ENCODE results near the gene DENND4C.
A peak's percentile ranks its signal among the peaks of the same experiment; 100 is the strongest.
"Not testable (repeated sequence)": the region's sequence is repeated elsewhere in the genome, so short reads cannot be mapped to it uniquely, and the experiment has no call there.

Gene DENND4C

DNA sequence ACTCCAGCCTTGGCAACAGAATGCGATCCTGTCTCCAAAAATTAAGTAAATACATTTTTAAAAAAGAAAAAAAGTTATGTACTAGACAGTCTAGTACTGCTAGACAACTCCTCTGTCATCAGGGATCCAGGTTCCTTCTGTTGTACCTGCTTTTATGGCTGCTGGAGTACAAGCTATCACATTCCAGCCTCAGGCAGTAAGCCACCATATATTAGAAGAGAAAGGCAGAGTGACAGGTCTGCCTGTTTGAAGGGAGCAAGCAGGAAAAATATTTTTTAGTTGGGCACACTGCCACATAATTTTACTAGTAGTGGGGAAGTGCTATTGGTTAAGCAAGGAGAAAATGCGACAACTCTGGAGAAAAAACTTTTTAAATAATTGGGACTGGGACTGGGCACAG is 138.6 kb downstream of the DENND4C start:
- DNase-seq (ENCODE audit: low read depth in 2 of 3, low spot score in 1 of 3), result no peak

DNA sequence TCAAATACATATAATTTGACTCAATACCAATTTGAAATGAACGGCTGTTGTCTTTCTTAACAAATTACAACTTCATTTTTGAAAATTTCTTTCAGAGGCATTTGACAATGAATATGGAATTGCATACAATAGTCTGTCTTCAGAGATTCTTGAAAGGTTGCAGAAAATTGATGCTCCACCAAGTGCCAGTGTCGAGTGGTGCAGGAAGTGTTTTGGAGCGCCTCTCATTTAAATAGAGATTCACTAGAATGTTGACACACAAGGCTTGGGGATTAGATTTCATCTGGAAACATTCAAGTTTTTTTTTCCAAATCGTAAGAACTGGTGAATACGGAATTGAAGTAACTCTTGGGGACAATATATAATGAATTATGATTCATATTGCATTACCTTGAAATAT is 141.4 kb downstream of the DENND4C start:
- DNase-seq (ENCODE audit: low read depth in 2 of 3, low spot score in 1 of 3), result no peak

DNA sequence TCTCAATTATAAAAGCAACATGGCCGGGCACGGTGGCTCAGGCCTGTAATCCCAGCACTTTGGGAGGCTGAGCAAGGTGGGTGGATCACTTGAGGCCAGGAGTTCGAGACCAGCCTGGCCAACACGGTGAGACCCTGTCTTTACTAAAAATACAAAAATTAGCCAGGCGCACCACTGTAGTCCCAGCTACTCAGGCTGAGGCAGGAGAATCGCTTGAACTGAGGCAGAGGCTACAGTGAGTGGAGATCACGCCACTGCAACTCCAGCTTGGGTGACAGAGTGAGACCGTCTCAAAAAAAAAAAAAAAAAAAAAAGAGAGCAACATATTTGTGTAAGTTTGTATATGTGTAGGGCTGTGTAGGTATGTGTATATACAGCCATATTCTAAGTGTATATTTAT is 142.1 kb downstream of the DENND4C start:
- no peak for DNase-seq (ENCODE audit: low read depth in 2 of 3, low spot score in 1 of 3)

DNA sequence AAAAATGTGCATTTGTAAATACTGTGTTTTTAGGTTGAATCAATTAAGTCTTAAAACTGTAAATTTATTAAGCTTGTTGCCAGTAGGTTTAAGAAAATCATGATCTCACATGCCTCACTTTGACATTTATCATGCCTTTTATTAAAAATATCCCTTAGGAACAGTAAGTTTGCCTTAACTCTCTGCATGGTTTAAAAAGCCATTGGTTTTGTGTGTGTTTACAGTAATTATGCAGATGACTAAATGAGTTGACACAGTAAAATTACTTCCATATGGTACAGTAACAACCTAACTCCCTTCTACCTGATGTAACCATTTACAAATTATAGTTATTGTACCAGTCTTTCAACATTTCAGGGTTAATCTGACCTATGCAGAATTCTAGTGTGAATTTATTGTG is 143.0 kb downstream of the DENND4C start:
- DNase-seq (ENCODE audit: low read depth in 2 of 3, low spot score in 1 of 3), result no peak

DNA sequence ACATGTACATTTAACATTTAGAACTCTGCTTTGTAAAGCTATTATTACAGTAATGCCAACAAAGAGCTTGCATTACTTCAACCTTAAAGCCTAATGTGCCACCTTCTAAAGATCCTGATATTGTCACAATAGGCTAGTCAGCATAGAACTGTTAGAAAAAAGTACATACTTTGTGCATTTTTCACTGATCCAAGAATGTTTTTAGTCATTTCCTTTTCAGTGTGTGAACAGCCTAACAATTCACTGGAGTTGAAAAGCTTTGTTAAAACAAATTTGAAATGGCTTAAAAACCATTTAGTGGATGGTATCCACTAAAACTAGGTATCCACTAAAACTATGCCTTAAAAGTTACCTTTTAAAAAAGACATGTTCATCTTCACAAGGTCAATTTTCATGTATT is 145.0 kb downstream of the DENND4C start:
- no peak for DNase-seq (ENCODE audit: low read depth in 2 of 3, low spot score in 1 of 3)

DNA sequence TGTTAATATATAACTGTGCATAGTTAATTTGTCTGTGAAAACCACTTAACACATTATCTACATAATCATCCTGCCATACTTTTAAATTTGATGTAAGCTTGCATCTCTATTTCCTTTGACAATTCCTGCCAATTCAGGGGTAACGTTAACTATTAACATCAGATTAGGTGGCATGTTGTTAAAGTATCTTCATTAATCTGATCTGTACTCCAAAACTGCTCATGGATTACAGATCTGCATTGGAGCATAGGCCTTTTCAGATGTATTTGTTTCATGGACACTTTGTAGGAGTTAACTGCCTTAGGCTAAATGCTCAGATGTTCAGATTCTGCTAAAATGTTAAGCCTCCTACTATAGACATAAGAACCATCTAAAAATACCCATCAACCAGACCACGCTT is 146.4 kb downstream of the DENND4C start:
- no peak for DNase-seq (ENCODE audit: low read depth in 2 of 3, low spot score in 1 of 3)

DNA sequence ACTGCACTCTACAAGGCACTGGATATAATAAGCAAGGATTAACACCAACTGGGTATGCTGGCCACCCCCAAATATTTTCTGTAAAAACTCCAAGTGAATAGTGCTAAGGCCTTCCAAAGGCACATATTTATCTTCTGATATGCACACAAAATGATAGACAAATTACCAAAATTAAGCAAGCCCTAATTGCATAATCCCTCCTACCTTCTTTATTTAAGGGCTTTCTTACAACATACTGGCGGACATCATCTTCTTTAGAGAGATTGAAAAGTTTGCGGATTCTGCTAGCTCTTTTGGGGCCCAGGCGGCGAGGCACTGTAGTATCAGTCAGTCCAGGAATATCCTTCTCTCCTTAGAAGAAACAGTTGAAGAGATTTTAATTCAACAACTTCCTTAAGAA is 147.7 kb downstream of the DENND4C start:
- no peak for DNase-seq (ENCODE audit: low read depth in 2 of 3, low spot score in 1 of 3)

DNA sequence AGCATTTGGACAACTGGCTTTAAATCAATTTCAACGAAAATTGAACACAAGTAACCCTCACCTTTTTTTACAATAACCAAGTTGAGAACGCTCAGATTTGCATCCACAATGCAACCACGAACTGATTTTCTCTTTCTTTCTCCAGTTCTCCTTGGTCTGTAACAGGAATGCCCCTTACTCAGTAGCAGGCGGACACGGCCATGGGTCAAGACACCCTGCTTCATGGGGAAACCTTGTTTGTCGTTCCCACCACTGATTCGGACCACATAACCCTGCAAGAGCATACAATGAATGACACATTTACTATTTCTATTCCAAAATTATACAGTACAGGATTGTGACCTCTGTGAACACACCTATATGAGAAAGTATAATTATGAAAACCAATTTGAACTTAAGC is 148.2 kb downstream of the DENND4C start:
- no peak for DNase-seq (ENCODE audit: low read depth in 2 of 3, low spot score in 1 of 3)

DNA sequence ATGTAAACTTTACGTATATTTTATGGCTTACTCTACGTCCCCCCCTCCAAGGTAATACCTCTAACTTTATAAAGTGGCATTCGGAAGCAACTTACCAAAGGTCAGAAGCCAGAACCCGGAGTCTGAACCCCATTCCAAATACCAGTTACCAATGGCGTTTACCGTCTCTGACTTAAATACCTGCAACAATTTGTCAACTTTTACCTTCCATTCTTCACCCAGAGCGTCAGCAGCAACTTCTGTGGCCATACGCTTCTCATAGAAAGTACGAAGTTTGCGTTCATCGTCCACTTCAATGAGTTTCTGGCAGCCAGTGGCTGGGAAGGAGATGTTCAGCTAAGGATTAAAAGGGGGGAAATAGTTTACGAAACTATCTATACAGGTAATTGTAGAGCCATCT is 148.8 kb downstream of the DENND4C start:
- DNase-seq (ENCODE audit: low read depth in 2 of 3, low spot score in 1 of 3), result no peak

- DNase-seq (ENCODE audit: low read depth in 2 of 3, low spot score in 1 of 3), result peak in 1 of 3 donors; percentile 20
Observed at GRCh38 chr9:19379697-19380046, 149.2 kb downstream of the DENND4C start.

DNA sequence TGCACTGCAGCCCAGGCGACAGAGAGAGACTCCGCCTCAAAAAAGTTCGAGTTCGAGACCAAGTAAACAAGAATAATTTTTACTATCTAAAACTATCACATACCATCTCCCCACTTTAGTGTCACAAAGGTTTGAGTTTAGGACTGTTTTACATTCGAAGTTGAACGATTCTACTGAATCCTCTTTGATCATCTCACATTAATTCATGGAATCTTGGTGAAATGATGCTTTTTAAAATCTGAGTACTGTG is 150.3 kb downstream of the DENND4C start:
- no peak for DNase-seq (ENCODE audit: low read depth in 2 of 3, low spot score in 1 of 3)

GRCh38 chr9:19381656-19382055 is 151.2 kb downstream of the DENND4C start:
- no peak for DNase-seq (ENCODE audit: low read depth in 2 of 3, low spot score in 1 of 3)

- DNase-seq (ENCODE audit: low read depth in 2 of 3, low spot score in 1 of 3), result not testable (repeated sequence)
Observed at GRCh38 chr9:19385212-19385611, 154.7 kb downstream of the DENND4C start.

DNA sequence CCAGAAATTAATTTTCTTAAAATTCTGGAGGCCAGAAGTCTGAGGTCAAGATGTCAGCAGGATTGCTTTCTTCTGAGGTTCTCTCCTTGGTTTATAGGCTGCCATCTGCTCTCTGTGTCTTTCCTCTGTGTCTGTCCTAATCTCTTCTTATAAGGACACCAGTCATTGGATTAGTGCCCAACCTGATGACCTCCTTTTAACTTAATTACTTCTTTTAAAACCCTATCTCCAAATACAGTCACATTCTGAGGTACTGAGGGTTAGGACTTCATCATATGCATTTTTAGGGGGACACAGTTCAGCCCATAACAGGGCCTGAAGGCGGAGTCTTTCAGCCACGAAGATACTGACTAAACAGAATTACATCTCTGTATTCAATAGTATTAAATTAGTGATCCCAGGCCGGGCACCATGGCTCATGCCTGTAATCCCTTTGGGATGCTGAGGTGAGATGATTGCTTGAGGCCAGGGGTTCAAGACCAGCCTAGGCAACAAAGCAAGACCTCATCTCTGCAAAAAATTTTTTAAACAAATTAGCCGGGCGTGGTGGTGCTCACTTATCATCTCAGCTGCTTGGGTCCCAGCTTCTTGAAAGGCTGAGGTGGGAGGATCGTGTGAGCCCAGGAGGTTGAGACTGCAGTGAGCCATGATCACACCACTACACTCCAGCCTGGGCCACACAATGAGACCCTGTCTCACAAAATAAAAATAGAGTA is 155.5 kb downstream of the DENND4C start:
- DNase-seq (ENCODE audit: low read depth in 2 of 3, low spot score in 1 of 3), result no peak

DNA sequence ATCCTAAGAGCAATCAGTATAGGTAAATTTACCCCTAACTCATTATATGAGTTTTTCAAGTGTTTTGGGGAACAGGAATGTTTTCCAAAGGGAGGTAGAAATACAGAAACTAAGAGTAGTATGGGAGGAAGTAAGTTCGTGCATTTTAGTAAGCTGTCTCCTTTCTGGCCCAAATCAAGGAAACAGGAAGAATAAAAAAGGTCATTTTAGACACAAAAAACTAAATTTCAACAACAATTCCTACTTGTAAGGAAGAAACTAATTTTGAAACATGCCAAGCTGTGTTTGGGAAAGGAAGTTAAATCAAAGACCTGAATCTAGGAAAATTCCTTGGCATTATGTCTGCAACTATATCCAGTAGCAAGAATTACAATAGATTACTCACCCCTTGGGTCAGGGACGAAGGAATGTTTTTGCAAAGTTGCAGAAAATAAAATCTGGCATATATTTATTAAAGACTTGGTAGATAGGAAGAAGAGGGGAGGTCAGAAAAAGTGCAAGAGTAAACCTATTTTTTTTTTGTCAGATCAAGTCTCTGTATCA is 156.1 kb downstream of the DENND4C start:
- no peak for DNase-seq (ENCODE audit: low read depth in 2 of 3, low spot score in 1 of 3)

- no peak for DNase-seq (ENCODE audit: low read depth in 2 of 3, low spot score in 1 of 3)
Observed at GRCh38 chr9:19387317-19387716, 156.8 kb downstream of the DENND4C start.

- DNase-seq (ENCODE audit: low read depth in 2 of 3, low spot score in 1 of 3), result not testable (repeated sequence)
Observed at GRCh38 chr9:19389539-19389938, 159.0 kb downstream of the DENND4C start.

DNA sequence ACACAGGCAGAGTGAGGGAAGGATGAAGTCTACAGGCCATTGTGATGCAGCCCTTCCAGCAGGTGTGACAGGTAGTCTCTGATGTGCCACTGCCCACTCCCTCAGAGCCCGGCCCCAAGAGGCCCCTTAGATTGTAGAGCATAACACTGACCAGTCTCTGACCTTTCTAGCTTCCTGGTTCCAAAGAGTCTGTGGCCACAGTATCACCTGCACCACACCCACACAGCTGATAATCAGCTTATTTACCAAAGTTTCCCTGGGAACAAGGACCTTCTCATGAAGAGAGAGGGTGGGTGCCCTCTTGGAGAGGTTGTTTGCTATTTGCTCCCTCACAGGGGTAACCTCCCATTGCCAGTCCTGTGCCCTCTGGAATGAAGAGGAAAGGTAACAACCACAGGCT is 167.4 kb downstream of the DENND4C start:
- no peak for DNase-seq (ENCODE audit: low read depth in 2 of 3, low spot score in 1 of 3)

GRCh38 chr9:19403231-19403630 is 172.7 kb downstream of the DENND4C start:
- not testable (repeated sequence) for DNase-seq (ENCODE audit: low read depth in 2 of 3, low spot score in 1 of 3)

DNA sequence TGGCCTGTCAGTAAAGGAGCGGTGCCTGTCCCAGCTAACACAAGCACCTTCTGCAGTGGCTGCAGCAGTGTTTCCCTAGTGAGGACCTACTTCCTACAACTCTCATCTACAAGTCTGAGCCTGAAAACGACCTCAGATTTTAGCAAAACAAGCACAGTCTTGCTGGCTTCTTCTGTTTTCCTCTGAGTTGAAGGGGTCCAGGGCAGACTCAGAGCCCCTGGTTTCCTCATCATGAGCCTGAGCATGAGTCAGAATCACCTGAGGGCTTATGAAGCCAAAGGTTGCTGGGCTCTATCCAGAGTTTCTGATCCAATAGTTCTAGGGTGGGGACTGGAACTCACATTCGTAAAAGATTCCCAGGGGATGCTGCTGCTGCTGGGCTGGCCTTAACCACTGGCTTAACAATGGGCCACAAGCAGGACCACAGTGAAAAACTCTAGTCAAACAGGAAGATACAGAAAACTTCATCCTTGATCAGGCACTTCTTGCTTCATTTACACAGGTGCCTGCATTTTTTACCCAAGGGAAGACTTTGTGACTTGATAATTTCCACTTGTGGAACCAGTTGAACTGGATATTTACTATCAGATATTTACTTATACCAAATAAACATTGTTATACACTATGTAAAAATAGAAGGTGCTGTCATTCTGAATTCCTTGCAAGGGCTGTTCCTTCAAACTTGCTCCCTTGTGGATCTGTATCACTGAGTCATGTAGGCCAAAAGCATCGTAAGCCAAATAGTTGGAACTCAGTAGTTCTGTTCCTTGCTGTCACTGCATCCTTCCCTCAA is 174.0 kb downstream of the DENND4C start:
- DNase-seq (ENCODE audit: low read depth in 2 of 3, low spot score in 1 of 3), result no peak

- DNase-seq (ENCODE audit: low read depth in 2 of 3, low spot score in 1 of 3), result no peak
Observed at GRCh38 chr9:19405771-19406170, 175.3 kb downstream of the DENND4C start.

GRCh38 chr9:19408316-19408692 is 177.8 kb downstream of the DENND4C start:
- DNase-seq (ENCODE audit: low read depth in 2 of 3, low spot score in 1 of 3), result no peak

Measured in stimulated activated CD4-positive, alpha-beta T cell treated with anti-CD3 and anti-CD28 coated beads, Interleukin-12 subunit alpha, Interleukin-12 subunit beta, amount 100 ng/mL, for 48 hours (primary cell).